Stimulated activated naive CD8-positive, alpha-beta T cell treated with anti-CD3 and anti-CD28 coated beads, Interleukin-15, Interleukin-2, amounts not matched to agents 100 U/mL and 50 U/mL, for 24 hours (primary cell): ENCODE results near the gene VCP.

ENCODE experiments used
- ATAC-seq: fragments of 150-1000 bp; cut with Tn5 transposase; one replicate; pipeline ENCODE4 v1.10.0; 2021
- DNase-seq: peaks from one replicate; pipeline ENCODE4 v3.0.0; 2021

The VCP gene

GRCh38 chr9:35072461-35073278 lies at the start of gene VCP:
TSS of gene VCP (minus strand) at chr9:35072625. CDS start at chr9:35072353, 272 bp downstream.
- peak; percentile 90 for ATAC-seq
- peak; percentile 96 for DNase-seq

- peak; percentile 64 for ATAC-seq
- peak; percentile 89 for DNase-seq
These were observed 44.6 kb upstream of the VCP start for GRCh38 chr9:35116898-35117551.

GRCh38 chr9:35116539-35116897 lies 44.1 kb upstream of the VCP start:
- no peak for ATAC-seq
- no peak for DNase-seq

DNA sequence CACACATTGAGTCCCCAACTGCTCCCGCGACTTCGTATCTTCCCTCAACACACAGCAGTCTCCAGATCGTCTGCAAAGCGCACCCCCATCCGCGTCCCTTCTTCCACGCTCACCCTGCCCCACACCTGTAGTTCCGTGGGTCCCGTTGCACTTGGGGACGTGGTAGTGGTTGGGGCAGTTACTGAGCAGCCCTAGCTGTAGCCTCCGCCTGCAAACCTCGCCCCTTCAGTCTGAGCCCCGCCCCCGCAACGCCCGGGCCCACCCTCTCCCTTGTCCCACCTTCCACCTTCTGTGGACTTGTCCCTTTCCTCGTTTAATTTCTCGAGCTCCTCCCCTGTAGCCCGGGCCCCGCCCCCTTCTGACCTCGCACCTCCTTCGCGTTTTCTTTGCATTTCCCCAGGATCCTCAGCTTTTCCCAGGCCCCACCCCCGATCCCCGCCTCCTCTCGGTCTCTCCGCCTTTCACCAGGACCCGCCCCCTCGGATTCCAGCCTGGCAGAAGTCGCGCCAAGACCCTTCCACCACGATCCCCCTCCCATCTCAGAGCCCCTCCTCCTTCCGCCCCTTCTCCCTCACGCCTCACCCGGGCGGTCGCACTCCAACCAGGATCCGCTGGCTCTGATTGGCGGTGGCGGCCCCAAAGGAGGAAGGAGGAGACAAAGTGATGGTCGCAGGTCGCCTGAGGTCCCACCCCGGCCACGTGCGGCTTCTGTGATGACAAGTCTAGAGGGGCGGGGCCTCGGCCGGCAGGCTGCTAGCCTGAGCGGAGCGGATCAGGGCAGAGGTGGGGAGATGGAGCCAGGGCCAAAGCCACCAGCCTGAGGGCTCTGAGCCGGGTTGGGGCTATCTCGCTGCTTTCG lies 43.5 kb upstream of the VCP start, which contains the start of gene ATOSB:
Gene ATOSB (minus strand): TSS at position 183 of the 859 bp plus-strand sequence. CDS start 7,588 bp downstream, outside the sequence.
- DNase-seq (peak; percentile 95), ATAC-seq (peak; percentile 66)

DNA sequence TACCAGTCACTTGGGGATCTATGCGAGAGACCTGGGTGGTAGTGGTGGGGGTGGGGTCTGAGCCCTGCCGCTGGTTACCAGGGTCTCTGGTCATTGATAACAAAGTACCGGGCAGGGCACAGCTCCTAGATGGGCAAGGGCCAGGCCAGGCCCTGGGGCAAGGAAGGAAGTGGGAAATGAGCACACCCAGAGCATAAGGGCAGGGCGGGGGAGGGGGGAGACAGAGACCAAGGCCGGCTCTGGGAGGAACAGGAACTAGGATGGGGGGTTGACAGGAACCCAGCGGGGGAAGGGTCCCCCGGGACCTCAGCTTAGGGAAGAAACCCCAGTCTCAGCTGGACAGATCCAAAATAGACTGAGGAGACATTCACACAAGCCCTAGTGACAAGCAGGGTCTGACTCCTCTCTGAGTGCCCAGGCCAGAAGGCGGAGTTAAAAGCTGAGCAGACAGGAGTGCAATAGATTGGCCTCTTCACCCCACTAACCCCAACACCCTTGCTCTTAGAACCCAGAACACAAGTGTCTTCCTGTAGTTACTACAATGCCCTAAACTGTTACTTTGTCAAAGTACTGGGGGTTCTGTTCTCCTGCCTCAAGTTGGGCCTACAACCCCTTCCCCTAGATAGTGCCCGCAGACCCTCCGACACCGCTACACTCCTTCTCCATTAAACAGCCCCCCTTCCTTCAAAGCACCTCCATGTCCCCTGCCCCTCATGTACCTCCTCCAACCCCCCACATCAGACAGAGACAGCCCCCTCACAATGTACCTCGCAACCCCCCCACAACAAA lies 42.6 kb upstream of the VCP start:
- DNase-seq, result peak; percentile 51
- no peak for ATAC-seq

- DNase-seq (peak; percentile 81), ATAC-seq (peak; percentile 45)
These were observed 41.9 kb upstream of the VCP start for GRCh38 chr9:35114113-35114839.

- ATAC-seq, result no peak
- peak; percentile 34 for DNase-seq
These were observed 40.0 kb upstream of the VCP start for GRCh38 chr9:35112257-35113020.

DNA sequence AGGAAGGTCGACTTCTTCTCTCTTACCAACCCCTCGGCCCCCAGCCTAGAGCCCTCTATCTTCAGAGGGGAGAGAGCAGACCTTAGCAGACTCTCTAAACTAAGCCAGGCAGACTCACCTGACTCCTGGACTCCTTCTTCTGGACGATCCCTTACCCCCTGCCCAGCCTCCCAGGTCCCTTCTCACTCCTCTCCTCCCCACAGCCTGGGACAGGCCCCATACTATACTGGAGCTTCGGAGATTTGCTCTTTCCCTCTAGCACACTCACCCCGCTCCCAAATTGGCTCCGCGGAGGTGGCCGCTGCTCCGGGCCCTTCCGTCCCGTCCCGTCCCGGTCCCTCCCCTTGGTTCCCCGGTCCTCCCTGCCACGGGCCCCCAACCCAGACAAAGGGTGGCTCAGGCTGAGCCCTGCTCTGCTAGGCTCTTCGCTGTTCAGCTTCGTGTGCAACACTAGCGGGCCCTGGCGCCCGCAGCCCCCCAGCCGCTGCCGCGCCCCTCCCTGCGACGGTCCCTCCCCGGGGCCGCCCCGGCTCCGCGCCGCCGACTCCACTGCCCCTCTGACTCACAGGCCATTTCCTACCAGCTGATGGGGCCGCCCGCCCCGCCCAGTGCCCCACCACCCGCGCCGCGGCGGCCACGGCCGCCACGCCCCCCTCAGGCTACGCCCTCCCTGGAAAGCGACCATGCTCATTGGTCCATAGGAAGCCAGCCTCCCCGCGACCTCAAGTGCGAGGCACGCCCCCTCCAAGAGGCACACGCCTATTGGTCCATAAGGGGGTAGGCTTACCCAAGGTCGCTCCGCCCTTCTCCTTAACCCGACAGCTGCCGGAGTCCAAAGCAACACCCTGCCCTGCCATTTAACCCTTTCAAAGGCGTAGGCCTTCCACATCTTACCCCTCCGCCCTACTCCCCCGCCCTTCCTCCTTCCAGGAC lies 38.8 kb upstream of the VCP start:
- DNase-seq, result peak; percentile 96
- ATAC-seq, result peak; percentile 83

DNA sequence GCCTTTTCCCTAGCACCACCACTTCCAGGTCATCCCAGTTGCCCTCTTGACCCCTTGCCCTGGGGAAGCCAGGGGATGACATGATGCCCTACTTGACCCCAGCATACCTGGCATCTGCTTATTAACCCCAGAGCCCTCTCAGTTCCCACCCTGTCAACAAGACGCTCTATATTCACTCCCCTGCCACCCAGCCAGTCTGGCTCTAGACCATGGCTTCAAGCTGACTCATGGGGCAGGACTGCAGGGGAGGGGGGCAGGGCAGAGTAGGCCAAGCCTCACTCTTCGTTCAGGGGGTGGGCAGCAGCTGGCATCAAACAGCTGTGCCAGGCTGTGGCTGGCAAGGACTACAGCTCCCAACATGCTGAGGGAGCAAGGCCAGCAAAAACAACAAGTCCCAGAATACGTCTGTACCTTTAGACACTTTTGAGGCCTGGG lies 37.9 kb upstream of the VCP start:
- no peak for ATAC-seq
- DNase-seq, result no peak

DNA sequence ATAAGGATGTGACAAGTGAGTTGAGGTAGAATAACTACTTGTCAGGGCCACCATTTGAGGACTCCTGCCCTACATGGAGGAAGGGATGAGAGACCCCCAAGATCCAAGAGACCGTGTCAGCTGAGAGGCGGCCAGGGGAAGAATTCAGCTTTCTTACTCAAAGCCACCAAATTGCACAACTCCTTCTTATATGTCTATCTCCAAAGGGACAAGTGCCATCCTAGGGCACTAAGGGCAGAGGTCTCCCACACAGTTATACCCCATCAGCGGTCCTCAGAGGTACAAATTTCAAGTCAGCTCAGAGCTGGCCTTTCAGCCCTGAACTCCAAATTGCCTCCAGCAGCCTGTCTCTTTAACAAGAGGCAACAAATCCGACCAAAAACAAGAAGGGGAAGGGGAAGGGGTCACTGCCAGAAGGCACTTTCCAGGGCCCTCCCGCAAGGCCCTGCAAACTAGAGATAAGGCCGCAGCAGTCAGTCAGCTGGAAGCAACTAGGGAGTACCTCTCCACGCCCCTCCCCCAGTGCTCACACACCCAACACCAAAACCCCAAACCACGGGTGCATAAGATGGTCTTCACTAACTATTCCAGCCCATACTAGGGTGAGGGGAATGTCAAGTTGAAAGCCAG lies 36.6 kb upstream of the VCP start:
- ATAC-seq (no peak), DNase-seq (no peak)

DNA sequence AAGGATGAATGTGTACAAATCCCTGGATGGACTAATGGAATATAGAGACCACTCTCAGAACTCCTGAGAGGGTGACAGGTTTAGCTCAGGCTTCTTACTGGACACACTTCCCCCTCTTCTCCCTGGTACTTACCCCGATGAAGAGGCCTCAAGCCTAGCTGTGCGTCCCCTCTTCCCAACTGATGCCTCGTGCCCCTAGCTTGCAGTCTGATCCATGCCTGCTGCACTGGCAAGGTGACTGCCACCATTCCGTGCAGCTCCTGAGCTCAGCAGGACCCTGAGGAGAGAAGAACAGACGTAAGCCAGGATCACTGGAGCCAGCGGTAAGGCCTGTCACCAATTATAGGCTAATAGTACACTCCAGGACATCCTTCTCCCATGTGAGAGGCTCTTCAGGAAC lies 36.0 kb upstream of the VCP start:
- DNase-seq (no peak), ATAC-seq (no peak)

DNA sequence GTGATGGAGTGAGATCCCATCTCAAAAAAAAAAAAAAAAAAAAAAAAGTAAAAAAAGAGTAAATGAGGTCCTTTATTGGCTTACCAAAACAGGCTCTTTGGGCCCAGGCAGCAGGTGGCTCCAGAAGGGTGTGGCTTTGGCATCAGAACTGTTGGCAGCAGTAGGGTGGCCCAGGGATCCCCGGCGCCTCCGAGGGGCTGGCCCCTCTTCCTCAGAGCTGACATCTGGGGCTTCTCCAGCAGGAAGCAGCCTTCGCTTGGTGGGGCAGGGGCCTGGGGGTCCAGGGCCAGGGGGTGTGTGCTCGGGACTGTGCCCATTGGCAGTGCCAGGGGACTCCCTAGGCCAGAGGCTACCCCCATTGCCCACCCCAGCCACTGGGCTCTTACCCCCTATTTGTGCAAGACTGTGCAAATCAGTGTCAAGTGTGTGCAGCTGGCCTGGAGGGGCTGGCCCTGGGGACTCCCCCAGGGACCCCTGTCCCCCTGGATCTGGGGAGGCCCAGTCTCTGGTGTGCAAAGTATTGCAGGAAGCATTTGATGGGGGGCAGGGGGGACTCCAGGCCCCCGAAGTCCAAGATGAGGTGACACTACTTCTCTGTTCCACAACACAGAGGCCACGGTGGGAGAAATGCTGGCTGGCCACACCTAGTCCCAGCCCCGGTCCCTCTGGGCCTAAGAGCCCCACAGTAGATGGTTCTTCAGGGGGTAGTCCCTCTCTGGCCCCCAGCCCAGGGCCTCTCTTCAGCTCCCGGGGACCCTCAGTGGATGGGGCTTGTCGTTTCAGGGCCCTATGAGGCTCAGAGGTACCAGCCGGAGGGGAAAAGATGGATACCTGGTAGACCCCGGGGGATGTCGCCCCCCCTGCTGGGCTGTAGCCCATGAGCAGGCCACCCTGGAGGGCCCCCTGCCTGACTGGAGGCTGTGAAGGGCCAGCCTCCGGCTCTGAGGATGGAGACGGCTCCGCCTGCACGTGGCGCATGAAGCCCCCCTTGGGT lies 35.2 kb upstream of the VCP start:
- DNase-seq (no peak), ATAC-seq (no peak)

DNA sequence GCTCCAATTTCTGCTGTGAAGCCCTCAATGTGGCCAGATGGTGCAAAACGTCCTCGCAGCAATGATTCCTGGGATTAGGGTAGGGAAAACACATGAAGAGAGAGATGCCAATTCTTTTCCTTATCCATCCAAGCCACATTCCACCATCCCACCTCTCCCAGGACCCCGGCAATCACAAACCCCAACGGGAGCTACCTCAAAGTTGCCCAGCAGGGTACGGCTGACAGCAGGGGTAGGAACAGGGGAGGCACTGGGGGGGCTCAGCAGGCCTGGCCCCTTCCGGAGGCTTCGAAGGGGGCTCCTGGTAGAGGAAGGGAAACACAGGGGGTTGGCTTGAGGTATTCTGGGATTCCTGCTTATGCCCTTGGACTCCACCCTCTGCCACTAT lies 33.9 kb upstream of the VCP start:
- ATAC-seq, result no peak

DNA sequence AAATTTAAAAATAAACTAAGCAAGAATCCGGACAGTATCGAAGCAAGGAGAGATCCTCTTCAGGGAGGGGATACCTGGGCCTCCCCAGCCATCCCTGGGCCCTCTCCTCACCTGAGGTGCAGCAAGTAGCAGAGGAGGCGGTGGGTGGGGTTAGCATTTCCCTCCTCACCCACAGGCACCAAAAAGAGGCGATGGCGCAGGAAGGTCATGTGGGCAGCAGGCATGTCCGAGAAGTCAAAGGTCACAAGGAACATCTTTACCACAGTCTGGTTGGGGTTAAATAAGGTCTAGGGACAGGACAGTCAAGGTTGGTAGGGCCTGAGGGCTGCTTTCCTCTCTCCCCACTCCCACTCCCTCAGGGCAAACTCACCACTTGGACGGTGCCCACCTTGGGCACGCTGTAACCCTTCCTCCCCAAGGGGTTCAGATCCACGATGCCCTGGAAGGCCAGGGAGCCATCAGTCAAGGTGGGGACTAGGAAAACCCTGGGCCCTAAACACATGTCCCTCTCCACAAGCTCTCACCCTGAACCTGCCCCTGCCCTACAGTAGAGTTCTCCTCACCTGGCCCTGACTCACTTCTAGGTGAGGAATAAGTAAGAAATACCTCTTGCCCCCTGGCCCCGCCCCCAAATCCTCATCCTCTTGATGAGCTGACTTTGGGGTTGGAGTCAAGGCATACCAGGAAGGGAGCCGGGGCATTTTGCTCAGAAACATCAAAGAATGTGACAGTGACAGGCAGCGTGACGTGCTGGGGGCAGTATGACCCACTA lies 33.3 kb upstream of the VCP start:
- ATAC-seq, result no peak
- DNase-seq, result no peak

More for the DNA sequence above, 33.9 kb upstream of the VCP start:
- no peak for DNase-seq

DNA sequence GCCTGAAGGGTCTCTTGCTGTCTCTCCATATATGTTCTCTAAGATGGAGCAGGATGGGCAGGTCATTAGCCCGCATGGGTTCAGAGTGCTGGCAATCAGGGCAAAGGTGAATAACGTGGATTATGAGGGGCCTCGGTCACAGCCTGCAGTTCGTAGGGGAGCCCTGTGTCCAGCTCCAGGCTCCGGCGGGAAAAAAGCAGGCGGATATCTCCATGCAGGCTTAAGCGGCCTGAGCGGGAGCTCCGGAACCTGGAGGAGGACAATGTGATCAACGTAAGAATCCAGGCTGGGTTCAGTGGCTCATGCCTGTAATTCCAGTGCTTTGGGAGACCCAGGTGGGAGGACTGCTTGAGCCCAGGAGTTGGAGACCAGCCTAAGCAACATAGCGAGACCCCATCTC lies 32.7 kb upstream of the VCP start:
- ATAC-seq (no peak), DNase-seq (no peak)

- no peak for ATAC-seq
- no peak for DNase-seq
These were observed 32.2 kb upstream of the VCP start for GRCh38 chr9:35104586-35104985.
